HepG2 (cell line): Measurements from ENCODE around the gene CABP4. TPM values are rescaled to one million over a fixed set of nuclear protein-coding genes. Genes with fewer than 3 reads are reported as not detected.

ENCODE experiments used
- DR1 ChIP-seq: sonication (generic); formaldehyde crosslinking; IDR thresholded peaks from 2 replicates; pipeline ENCODE4 v1.8.0; 2021; ENCODE audit warnings: mild to moderate bottlenecking, missing genetic modification reagents, inconsistent platforms
- PAX8 ChIP-seq: sonication (generic); formaldehyde crosslinking; IDR thresholded peaks from 2 replicates; pipeline ENCODE4 v1.8.0; 2022; ENCODE audit warnings: mild to moderate bottlenecking, missing genetic modification reagents, borderline replicate concordance
- polyA plus RNA-seq, 8 experiments: library from polyadenylated mRNA; depleted of rRNA in 3 of 8; stranded (reverse) in 7 of 8; unstranded in 1 of 8; fragments of >200 nt; fragmentation: Illumina TruSeq in 4 of 8; extraction: Trizol in 4 of 8; gene quantifications; 2 replicates each; pipeline versions ENCODE4 v1.2.1 to v1.2.3, GENCODE V29; 2011 to 2016; ENCODE audit warnings: low read depth in 4 of 8, missing spikeins in 1 of 8, mixed read lengths in 1 of 8; ENCODE audit not compliant: insufficient read depth in 1 of 8
- total RNA-seq, 5 experiments: library from RNA; depleted of rRNA; stranded (reverse); fragments of >200 nt; fragmentation: Illumina TruSeq; extraction: Trizol; gene quantifications; 2 replicates each; pipeline ENCODE4 v1.2.3, GENCODE V29; 2016; ENCODE audit warnings: low read depth in 1 of 5
- TF ChIP-seq, protein P1 (sequence below): sonication (generic); formaldehyde crosslinking; IDR thresholded peaks from 2 replicates; pipeline ENCODE4 v1.5.0; 2020; ENCODE audit warnings: mild to moderate bottlenecking, missing genetic modification reagents, borderline replicate concordance
- TF ChIP-seq, protein P2 (sequence below): sonication (generic); formaldehyde crosslinking; IDR thresholded peaks from 2 replicates; pipeline ENCODE4 v1.4.0; 2020; ENCODE audit warnings: missing genetic modification reagents
- TF ChIP-seq, protein P3 (sequence below): sonication (generic); formaldehyde crosslinking; IDR thresholded peaks from 2 replicates; pipeline ENCODE4 v1.8.1; 2023; ENCODE audit warnings: mild to moderate bottlenecking, moderate library complexity, missing genetic modification reagents
- TF ChIP-seq, protein P4 (sequence below): sonication (generic); formaldehyde crosslinking; conservative IDR thresholded peaks from 2 replicates; pipeline ENCODE4 v1.4.0; 2020; ENCODE audit warnings: mild to moderate bottlenecking, missing genetic modification reagents, moderate library complexity
- TF ChIP-seq, protein P5 (sequence below): sonication (generic); formaldehyde crosslinking; conservative IDR thresholded peaks from 2 replicates; pipeline ENCODE4 v1.8.0; 2022; ENCODE audit warnings: low read depth, missing genetic modification reagents
- TF ChIP-seq, protein P6 (sequence below): sonication (generic); formaldehyde crosslinking; IDR thresholded peaks from 2 replicates; pipeline ENCODE4 v1.5.1; 2020; ENCODE audit warnings: missing genetic modification reagents, mild to moderate bottlenecking, borderline replicate concordance
- TF ChIP-seq, protein P7 (sequence below): fragments of 450-650 bp; IDR thresholded peaks from 2 replicates; pipeline ENCODE4 v1.6.1; 2016

CABP4 gene
- total and polyA plus RNA-seq, 2 of the 13 experiments (the other 11 are each of a cell fraction or from before 2014, with no cell fraction given): not detected

DNA sequence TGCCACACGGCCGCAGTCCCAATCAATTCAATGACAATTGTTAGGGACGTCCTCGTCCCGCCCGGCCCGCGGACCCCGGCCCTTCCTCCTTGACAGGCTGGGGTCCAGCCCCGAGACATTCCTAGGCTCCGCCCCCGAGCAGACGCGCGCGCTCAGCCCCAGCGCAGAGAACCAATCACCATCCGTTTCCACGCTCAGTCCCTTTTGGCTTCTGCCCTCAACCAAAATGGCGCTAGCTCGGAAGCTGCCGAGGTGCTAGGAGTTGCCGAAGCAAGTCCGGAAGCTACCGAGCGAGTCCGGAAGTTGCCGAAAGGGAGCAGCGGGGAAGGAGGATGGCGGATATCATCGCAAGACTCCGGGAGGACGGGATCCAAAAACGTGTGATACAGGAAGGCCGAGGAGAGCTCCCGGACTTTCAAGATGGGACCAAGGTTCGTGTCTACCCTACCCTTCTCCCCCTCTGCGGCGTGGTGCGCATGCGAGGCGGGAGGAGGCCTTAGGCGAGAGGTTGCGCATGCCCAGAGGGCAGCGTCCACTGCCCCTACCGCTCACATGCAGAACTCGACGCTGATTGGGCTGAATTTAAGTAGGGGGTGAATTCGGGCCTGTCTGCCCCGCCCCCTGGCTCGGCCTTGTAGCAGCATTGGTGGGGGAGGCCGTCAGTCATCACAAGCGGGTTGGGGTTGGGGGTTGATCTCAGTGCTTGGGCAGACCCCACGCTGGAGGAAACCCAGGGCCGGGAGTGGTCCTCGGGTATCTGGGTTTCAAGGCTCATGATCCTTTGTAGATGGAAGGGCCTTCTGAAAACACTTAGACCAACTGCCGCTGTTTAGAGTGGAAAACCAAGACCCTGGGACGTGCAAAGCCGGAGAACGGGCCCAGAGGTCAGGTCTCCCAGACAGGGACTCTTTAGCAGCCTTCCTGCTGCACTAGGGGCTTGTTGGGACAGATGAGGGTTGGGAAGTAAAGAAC, 28.0 kb downstream of the CABP4 start, which contains the start of gene AIP (continued):
- TF ChIP-seq, protein P1, sequence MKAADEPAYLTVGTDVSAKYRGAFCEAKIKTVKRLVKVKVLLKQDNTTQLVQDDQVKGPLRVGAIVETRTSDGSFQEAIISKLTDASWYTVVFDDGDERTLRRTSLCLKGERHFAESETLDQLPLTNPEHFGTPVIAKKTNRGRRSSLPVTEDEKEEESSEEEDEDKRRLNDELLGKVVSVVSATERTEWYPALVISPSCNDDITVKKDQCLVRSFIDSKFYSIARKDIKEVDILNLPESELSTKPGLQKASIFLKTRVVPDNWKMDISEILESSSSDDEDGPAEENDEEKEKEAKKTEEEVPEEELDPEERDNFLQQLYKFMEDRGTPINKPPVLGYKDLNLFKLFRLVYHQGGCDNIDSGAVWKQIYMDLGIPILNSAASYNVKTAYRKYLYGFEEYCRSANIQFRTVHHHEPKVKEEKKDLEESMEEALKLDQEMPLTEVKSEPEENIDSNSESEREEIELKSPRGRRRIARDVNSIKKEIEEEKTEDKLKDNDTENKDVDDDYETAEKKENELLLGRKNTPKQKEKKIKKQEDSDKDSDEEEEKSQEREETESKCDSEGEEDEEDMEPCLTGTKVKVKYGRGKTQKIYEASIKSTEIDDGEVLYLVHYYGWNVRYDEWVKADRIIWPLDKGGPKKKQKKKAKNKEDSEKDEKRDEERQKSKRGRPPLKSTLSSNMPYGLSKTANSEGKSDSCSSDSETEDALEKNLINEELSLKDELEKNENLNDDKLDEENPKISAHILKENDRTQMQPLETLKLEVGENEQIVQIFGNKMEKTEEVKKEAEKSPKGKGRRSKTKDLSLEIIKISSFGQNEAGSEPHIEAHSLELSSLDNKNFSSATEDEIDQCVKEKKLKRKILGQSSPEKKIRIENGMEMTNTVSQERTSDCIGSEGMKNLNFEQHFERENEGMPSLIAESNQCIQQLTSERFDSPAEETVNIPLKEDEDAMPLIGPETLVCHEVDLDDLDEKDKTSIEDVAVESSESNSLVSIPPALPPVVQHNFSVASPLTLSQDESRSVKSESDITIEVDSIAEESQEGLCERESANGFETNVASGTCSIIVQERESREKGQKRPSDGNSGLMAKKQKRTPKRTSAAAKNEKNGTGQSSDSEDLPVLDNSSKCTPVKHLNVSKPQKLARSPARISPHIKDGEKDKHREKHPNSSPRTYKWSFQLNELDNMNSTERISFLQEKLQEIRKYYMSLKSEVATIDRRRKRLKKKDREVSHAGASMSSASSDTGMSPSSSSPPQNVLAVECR: peak; percentile 75; the same call in 1 of the 2 replicates
- TF ChIP-seq, protein P2, sequence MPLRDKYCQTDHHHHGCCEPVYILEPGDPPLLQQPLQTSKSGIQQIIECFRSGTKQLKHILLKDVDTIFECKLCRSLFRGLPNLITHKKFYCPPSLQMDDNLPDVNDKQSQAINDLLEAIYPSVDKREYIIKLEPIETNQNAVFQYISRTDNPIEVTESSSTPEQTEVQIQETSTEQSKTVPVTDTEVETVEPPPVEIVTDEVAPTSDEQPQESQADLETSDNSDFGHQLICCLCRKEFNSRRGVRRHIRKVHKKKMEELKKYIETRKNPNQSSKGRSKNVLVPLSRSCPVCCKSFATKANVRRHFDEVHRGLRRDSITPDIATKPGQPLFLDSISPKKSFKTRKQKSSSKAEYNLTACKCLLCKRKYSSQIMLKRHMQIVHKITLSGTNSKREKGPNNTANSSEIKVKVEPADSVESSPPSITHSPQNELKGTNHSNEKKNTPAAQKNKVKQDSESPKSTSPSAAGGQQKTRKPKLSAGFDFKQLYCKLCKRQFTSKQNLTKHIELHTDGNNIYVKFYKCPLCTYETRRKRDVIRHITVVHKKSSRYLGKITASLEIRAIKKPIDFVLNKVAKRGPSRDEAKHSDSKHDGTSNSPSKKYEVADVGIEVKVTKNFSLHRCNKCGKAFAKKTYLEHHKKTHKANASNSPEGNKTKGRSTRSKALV (CRISPR knock-in tag): peak; percentile 68
- TF ChIP-seq, protein P3, sequence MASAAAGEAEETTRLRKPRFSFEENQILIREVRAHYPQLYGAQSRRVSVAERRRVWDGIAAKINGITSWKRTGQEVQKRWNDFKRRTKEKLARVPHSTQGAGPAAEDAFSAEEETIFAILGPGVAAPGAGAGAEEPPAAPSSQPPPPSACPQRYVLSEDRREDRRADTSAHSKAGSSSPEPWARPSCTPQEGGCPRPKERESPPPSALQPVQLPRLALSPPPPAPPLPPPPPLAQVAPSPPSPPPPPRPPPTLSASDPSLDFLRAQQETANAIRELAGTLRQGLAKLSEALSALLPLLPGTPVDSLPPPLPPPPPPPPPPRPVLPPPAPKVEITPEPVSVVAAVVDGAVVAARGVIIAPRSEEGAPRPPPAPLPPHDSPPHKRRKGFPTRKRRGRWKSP (CRISPR knock-in tag): peak; percentile 95
- TF ChIP-seq, protein P4, sequence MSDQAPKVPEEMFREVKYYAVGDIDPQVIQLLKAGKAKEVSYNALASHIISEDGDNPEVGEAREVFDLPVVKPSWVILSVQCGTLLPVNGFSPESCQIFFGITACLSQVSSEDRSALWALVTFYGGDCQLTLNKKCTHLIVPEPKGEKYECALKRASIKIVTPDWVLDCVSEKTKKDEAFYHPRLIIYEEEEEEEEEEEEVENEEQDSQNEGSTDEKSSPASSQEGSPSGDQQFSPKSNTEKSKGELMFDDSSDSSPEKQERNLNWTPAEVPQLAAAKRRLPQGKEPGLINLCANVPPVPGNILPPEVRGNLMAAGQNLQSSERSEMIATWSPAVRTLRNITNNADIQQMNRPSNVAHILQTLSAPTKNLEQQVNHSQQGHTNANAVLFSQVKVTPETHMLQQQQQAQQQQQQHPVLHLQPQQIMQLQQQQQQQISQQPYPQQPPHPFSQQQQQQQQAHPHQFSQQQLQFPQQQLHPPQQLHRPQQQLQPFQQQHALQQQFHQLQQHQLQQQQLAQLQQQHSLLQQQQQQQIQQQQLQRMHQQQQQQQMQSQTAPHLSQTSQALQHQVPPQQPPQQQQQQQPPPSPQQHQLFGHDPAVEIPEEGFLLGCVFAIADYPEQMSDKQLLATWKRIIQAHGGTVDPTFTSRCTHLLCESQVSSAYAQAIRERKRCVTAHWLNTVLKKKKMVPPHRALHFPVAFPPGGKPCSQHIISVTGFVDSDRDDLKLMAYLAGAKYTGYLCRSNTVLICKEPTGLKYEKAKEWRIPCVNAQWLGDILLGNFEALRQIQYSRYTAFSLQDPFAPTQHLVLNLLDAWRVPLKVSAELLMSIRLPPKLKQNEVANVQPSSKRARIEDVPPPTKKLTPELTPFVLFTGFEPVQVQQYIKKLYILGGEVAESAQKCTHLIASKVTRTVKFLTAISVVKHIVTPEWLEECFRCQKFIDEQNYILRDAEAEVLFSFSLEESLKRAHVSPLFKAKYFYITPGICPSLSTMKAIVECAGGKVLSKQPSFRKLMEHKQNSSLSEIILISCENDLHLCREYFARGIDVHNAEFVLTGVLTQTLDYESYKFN (CRISPR knock-in tag): peak; percentile 70
- TF ChIP-seq PAX8 (CRISPR knock-in tag): peak; percentile 97; the same call in 1 of the 2 replicates
- TF ChIP-seq, protein P5, sequence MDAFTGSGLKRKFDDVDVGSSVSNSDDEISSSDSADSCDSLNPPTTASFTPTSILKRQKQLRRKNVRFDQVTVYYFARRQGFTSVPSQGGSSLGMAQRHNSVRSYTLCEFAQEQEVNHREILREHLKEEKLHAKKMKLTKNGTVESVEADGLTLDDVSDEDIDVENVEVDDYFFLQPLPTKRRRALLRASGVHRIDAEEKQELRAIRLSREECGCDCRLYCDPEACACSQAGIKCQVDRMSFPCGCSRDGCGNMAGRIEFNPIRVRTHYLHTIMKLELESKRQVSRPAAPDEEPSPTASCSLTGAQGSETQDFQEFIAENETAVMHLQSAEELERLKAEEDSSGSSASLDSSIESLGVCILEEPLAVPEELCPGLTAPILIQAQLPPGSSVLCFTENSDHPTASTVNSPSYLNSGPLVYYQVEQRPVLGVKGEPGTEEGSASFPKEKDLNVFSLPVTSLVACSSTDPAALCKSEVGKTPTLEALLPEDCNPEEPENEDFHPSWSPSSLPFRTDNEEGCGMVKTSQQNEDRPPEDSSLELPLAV (CRISPR knock-in tag): no peak
- TF ChIP-seq, protein P6, sequence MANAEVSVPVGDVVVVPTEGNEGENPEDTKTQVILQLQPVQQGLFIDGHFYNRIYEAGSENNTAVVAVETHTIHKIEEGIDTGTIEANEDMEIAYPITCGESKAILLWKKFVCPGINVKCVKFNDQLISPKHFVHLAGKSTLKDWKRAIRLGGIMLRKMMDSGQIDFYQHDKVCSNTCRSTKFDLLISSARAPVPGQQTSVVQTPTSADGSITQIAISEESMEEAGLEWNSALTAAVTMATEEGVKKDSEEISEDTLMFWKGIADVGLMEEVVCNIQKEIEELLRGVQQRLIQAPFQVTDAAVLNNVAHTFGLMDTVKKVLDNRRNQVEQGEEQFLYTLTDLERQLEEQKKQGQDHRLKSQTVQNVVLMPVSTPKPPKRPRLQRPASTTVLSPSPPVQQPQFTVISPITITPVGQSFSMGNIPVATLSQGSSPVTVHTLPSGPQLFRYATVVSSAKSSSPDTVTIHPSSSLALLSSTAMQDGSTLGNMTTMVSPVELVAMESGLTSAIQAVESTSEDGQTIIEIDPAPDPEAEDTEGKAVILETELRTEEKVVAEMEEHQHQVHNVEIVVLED (CRISPR knock-in tag): peak; percentile 80
- TF ChIP-seq DR1 (CRISPR knock-in tag): peak; percentile 73
- TF ChIP-seq, protein P7, sequence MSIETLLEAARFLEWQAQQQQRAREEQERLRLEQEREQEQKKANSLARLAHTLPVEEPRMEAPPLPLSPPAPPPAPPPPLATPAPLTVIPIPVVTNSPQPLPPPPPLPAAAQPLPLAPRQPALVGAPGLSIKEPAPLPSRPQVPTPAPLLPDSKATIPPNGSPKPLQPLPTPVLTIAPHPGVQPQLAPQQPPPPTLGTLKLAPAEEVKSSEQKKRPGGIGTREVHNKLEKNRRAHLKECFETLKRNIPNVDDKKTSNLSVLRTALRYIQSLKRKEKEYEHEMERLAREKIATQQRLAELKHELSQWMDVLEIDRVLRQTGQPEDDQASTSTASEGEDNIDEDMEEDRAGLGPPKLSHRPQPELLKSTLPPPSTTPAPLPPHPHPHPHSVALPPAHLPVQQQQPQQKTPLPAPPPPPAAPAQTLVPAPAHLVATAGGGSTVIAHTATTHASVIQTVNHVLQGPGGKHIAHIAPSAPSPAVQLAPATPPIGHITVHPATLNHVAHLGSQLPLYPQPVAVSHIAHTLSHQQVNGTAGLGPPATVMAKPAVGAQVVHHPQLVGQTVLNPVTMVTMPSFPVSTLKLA: peak; percentile 10; the same call in 1 of the 2 replicates
